ENCODE measurements around the gene TSHB. TPM values are rescaled to one million over a fixed set of nuclear protein-coding genes. Genes with fewer than 3 reads are reported as not detected.

The TSHB gene
- total and polyA plus RNA-seq, 8 donors = not detected

DNA sequence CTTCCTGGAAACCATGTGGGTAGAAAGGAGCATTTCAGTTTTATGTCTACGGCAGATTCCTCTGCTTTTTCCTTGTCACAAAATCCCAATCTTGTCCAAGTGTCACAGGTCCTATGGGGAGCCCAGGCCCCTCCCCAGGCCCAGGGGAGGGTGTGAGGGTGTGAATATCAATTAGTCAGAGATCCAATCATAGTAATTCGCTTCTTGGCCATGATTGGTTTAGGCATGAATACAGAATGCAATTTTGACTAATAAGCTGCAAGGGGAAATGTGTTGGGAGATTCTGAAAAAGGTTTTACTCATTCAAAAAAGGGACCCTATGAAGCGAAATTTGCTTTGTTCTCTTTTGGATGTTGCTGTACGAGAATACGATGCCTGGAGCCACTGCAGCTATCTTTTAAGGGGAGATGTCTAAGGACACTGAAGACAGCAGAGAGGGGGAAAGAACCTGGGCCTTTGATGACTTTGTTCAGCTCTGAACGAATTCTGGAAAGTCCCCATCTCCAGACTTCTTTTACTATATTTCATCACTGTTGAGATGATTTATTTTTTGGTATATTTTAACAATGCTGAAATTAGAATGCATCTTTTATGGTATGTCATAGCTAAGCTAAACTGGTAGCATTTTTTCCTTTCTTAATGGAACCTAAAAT, 41.5 kb downstream of the TSHB start:
- H3K27me3 ChIP-seq = peaks cover 0 to 4% (median 0%) of the 10 kb centered on the region in 3 donors
- peak overlapping the region in 2 of 5 donors; percentile 46 to 74 for H3K27ac ChIP-seq
- H3K4me1 ChIP-seq = peaks cover 7 to 70% (median 50%) of the 10 kb centered on the region in 4 donors
- TF ChIP-seq POLR2A (IDR thresholded peaks at IDR 0.05) (no peak), EP300 (IDR thresholded peaks at IDR 0.05) (no peak), POLR2AphosphoS5 (IDR thresholded peaks at IDR 0.05) (no peak)
- TF ChIP-seq, protein P1, sequence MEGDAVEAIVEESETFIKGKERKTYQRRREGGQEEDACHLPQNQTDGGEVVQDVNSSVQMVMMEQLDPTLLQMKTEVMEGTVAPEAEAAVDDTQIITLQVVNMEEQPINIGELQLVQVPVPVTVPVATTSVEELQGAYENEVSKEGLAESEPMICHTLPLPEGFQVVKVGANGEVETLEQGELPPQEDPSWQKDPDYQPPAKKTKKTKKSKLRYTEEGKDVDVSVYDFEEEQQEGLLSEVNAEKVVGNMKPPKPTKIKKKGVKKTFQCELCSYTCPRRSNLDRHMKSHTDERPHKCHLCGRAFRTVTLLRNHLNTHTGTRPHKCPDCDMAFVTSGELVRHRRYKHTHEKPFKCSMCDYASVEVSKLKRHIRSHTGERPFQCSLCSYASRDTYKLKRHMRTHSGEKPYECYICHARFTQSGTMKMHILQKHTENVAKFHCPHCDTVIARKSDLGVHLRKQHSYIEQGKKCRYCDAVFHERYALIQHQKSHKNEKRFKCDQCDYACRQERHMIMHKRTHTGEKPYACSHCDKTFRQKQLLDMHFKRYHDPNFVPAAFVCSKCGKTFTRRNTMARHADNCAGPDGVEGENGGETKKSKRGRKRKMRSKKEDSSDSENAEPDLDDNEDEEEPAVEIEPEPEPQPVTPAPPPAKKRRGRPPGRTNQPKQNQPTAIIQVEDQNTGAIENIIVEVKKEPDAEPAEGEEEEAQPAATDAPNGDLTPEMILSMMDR (IDR thresholded peaks at IDR 0.05) = no peak
- no peak overlapping the region for H3K4me3 ChIP-seq
- no peaks in the 10 kb centered on the region for H3K9me3 ChIP-seq
- intact Hi-C loops (cut with DNase I; ENCODE audit: low total_unique reads) = no loop called here
- WGBS, 5 donors = 81 to 88% (median 85%) methylated on average over 6 of the region's 6 CpGs
- no peaks in the 10 kb centered on the region for H3K36me3 ChIP-seq
- DNase-seq = no peak

DNA sequence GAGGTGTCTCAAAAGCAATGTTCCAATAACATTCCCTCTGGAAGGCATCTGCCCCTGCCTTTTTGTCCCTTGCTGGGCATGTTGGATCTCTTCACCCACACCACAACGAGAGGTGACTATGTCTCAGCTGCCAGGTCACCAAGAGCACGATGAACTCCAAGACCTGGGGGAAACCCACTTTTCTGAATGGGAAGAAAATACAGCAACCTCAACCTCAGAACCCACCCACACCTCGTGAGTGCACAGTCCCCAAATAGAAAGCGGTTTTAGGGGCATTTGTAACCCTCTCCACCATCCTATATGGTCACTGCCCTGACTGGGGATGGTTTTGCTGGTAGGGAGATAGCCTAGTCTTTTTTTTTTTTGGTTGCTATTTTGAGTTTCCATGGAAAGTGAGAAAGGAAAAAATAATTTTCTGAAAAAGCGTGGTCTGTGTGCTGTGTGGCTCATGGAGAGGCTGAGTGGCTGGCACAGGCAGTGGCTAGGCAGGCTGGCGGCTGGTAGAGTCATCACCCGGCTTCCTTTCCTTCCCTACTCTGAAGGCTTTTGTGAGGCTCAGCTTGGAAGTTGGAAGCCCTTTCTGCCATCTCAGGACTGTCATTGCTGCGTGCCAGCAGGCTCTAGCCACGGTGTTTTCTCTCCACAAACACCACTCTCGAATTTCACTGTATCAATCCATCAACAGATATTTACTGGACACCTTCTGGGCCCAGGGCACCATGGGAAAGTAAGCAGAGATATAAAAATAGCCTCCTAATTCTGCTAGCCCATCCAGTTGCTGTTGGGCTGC, 43.9 kb downstream of the TSHB start:
- Histone ChIP-seq H3K27me3 (peaks cover 0 to 4% (median 0%) of the 10 kb centered on the region in 3 donors), H3K4me1 (peaks cover 7 to 67% (median 48%) of the 10 kb centered on the region in 4 donors), H3K36me3 (no peaks in the 10 kb centered on the region), H3K9me3 (no peaks in the 10 kb centered on the region), H3K27ac (peak overlapping the region in 3 of 5 donors; percentile 44 to 61 (median 60)), H3K4me3 (no peak overlapping the region)
- TF ChIP-seq, protein P1 (IDR thresholded peaks at IDR 0.05) = no peak
- peak in 1 of 3 donors; percentile 27 for TF ChIP-seq POLR2AphosphoS5 (IDR thresholded peaks at IDR 0.05)
- intact Hi-C loops (cut with DNase I; ENCODE audit: low total_unique reads) = no loop called here
- 62 to 76% (median 67%) methylated on average over 10 of the region's 10 CpGs for WGBS, 5 donors
- no peak for DNase-seq

DNA sequence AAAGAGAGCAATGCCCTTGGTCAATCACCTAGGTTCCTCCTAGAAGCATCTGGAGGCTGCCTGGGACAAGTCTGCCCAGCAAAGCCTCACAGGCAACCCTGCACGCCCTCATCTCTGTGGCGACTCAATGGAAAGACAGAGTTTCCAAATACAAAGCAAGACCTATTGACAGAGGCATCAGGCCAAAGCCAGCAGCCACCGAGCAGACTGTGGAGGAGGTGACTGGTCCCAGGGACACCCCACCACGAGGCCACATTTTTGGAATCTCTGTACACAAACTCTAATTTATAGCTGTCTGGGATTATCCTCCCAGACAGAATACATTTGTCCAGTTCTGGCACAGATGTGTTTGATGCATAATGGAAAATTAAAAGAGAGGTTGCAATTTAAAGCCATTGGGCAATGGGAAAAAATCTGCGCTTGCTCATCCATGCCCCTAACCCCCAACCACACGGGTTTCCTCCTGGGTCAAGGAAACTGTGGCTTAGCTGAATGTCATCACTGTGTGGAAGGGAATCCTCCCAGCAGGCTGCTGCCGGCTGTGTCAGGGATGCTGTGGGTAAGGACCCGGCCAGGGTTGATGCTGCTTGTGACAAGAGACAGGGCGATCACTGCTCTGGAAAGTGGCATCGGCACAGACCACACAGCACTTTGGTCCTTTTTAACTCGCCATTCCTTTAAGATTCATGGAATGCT, 45.4 kb downstream of the TSHB start:
- 53 to 57% (median 57%) methylated on average over 11 of the region's 11 CpGs for whole genome bisulfite sequencing, 5 donors
- peak in 1 of 3 donors; percentile 36 for TF ChIP-seq POLR2AphosphoS5 (IDR thresholded peaks at IDR 0.05)
- TF ChIP-seq, protein P1 (IDR thresholded peaks at IDR 0.05) = no peak
- Histone ChIP-seq H3K27me3 (peaks cover 0 to 4% (median 0%) of the 10 kb centered on the region in 3 donors), H3K4me1 (peaks cover under 1 to 52% (median 33%) of the 10 kb centered on the region in 4 donors), H3K36me3 (no peaks in the 10 kb centered on the region), H3K4me3 (no peak overlapping the region), H3K27ac (peak overlapping the region in 2 of 5 donors; percentile 2 to 61), H3K9me3 (no peaks in the 10 kb centered on the region)
- intact Hi-C loops (cut with DNase I; ENCODE audit: low total_unique reads) = no loop called here
- DNase-seq = no peak

DNA sequence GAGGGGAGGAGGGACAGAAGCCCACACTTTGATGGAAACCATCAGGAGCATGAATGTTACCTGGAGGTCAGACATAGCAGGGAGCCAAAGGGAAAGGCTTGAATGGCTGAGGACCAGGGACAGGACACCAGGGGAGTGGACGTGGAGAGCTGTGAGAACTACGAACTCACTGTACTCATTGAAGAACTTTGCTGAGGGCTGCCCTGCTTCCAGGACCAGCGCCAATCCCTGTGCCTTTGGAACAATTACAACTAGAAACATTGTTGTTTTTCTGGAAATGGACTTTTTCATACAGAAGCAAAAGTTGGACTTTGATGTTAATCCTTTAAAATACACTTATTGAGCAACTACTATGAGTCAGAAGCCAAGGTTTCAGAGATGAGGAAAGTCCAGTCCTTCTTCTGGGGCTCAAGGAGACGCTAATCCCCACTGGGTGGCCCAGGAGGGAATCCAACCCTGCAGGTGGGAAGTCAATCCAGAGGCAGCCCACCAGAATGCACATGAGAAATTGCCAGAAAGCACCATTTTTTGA, 46.8 kb downstream of the TSHB start:
- Histone ChIP-seq H3K9me3 (no peaks in the 10 kb centered on the region), H3K27ac (no peak overlapping the region), H3K27me3 (peaks cover 0 to 4% (median 0%) of the 10 kb centered on the region in 3 donors), H3K4me3 (no peak overlapping the region), H3K4me1 (peaks cover 0 to 55% (median 26%) of the 10 kb centered on the region in 4 donors), H3K36me3 (no peaks in the 10 kb centered on the region)
- no peak for DNase-seq
- intact Hi-C loops (cut with DNase I; ENCODE audit: low total_unique reads) = no loop called here
- TF ChIP-seq EP300 (IDR thresholded peaks at IDR 0.05) = no peak
- TF ChIP-seq, protein P1 (IDR thresholded peaks at IDR 0.05) = no peak
- no peak for TF ChIP-seq POLR2A (IDR thresholded peaks at IDR 0.05)
- peak in 2 of 3 donors; percentile 6 to 14 for TF ChIP-seq POLR2AphosphoS5 (IDR thresholded peaks at IDR 0.05)
- WGBS, 5 donors = 64 to 84% (median 71%) methylated on average over 4 of the region's 4 CpGs
